ENCODE measurements around the gene TRIM9.

Gene TRIM9

GRCh38 chr14:51129130-51129529 is 34.2 kb upstream of the TRIM9 start:
- no peak for DNase-seq (ENCODE audit: low spot score)
- in situ Hi-C loops (cut with MboI; ENCODE audit: low sequenced_read_pairs, unreplicated experiment), result no loop called here

GRCh38 chr14:51124029-51124428 is 29.1 kb upstream of the TRIM9 start:
- TF ChIP-seq CTCF (IDR thresholded peaks at IDR 0.05; ENCODE audit: borderline replicate concordance, control extremely low read depth, extremely low read depth, insufficient read depth, missing control alignments), result no peak
- no peak for DNase-seq (ENCODE audit: low spot score)
- in situ Hi-C loops (cut with MboI; ENCODE audit: low sequenced_read_pairs, unreplicated experiment), result no loop called here

More at GRCh38 chr14:51129130-51129529, 34.2 kb upstream of the TRIM9 start:
- TF ChIP-seq CTCF (IDR thresholded peaks at IDR 0.05; ENCODE audit: borderline replicate concordance, control extremely low read depth, extremely low read depth, insufficient read depth, missing control alignments), result no peak

- in situ Hi-C loops (cut with MboI; ENCODE audit: low sequenced_read_pairs, unreplicated experiment), result no loop called here
- no peak for TF ChIP-seq CTCF (IDR thresholded peaks at IDR 0.05; ENCODE audit: borderline replicate concordance, control extremely low read depth, extremely low read depth, insufficient read depth, missing control alignments)
- DNase-seq (ENCODE audit: low spot score), result no peak
Measured at GRCh38 chr14:51121096-51121495, 26.2 kb upstream of the TRIM9 start.

- in situ Hi-C loops (cut with MboI; ENCODE audit: low sequenced_read_pairs, unreplicated experiment), result no loop called here
- DNase-seq (ENCODE audit: low spot score), result no peak
- no peak for TF ChIP-seq CTCF (IDR thresholded peaks at IDR 0.05; ENCODE audit: borderline replicate concordance, control extremely low read depth, extremely low read depth, insufficient read depth, missing control alignments)
Measured at GRCh38 chr14:51119411-51120051, 24.6 kb upstream of the TRIM9 start.

- no peak for TF ChIP-seq CTCF (IDR thresholded peaks at IDR 0.05; ENCODE audit: borderline replicate concordance, control extremely low read depth, extremely low read depth, insufficient read depth, missing control alignments)
- DNase-seq (ENCODE audit: low spot score), result no peak
- in situ Hi-C loops (cut with MboI; ENCODE audit: low sequenced_read_pairs, unreplicated experiment), result no loop called here
Measured at GRCh38 chr14:51118993-51119392, 24.1 kb upstream of the TRIM9 start.

- in situ Hi-C loops (cut with MboI; ENCODE audit: low sequenced_read_pairs, unreplicated experiment), result no loop called here
- no peak for TF ChIP-seq CTCF (IDR thresholded peaks at IDR 0.05; ENCODE audit: borderline replicate concordance, control extremely low read depth, extremely low read depth, insufficient read depth, missing control alignments)
- DNase-seq (ENCODE audit: low spot score), result no peak
Measured at GRCh38 chr14:51117593-51117992, 22.7 kb upstream of the TRIM9 start.
